ENCODE results near the gene DNMBP. TPM values are rescaled to one million over a fixed set of nuclear protein-coding genes. Genes with fewer than 3 reads are reported as not detected.

Gene DNMBP
- total and polyA plus RNA-seq, 2 of the 4 experiments (the other 2 are of a cell fraction): 10.9 to 13.6 TPM

DNA sequence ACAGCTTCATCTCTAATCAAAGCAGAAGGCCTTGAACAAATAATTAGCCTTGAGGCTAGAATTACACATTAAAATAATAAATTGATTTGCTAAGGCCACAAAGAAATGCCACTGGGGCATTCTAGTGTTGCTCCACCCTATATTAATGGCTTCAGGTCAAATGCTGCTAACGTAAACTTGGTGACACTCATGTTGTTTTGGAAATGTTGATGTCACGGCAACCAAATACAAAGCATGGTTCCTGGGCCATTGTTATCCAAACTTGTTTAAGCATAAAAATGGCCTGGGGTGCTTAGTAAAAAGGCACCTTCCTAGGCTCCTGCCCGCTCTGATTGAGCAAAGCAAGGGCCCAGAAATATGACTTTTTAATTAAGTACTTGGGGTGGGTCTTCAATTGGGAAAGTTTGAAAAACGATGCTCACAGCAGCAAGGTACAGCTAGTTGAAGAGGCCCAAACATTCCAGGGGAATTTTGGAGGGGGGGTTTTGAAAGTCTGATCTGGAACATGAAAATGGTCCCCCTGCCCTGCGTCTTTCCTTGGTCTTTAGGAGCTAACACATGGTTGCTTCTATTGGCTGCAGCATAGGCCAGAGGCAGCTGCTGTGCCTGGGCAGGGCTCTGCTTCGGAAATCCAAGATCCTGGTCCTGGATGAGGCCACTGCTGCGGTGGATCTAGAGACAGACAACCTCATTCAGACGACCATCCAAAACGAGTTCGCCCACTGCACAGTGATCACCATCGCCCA, 159.6 kb downstream of the DNMBP start (continued):
- no peak for TF ChIP-seq MAFK (IDR thresholded peaks at IDR 0.05; ENCODE audit: low read depth, low read length)

DNA sequence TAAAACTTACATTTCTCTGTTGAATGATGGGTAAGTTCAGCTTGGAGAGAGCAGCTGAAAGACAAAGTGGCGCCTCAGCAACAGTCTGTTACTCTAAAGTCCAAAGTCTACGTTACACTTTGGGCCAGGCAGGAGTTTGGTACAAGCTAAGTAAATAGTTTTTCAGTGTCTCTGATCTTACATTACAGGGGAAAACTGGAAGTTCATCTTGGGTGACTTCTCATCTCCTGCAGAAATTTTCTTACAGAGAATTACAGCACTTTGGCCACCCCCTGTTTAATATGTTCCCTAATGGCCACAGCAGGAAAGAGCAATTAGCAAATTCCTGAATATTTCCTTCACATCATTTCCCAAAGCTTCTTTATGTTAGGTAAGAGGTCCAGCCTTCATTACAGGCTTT, 160.2 kb downstream of the DNMBP start:
- H3K4me2 ChIP-seq (ENCODE audit: low read depth, low read length): no peak overlapping the region
- intact Hi-C loops (cut with micrococcal nuclease): loop anchor here (5.0 to 10.0 kb wide), 2 partner anchors 158 to 215 kb away; partner anchors contain the start of gene DNMBP

More for the DNA sequence above, 160.2 kb downstream of the DNMBP start:
- Histone ChIP-seq H2BK20ac (ENCODE audit: low read depth, low read length) (no peak overlapping the region), H3K4ac (ENCODE audit: low read depth, low read length) (no peak overlapping the region), H2BK15ac (ENCODE audit: low read depth, low read length) (no peak overlapping the region), H3K27ac (ENCODE audit: insufficient read depth, low read length) (no peak overlapping the region), H2AK9ac (replicated peaks; ENCODE audit: low read depth, low read length, poor library complexity) (no peak overlapping the region), H2BK120ac (ENCODE audit: low read depth, low read length) (no peak overlapping the region), H3K4me1 (ENCODE audit: control insufficient read depth, insufficient read depth, low read length) (no peaks in the 10 kb centered on the region), H3K27me3 (ENCODE audit: control insufficient read depth, insufficient read depth, low read length) (no peaks in the 10 kb centered on the region), H3K56ac (ENCODE audit: extremely low read depth, insufficient read depth, low read length) (no peak overlapping the region), H4K20me1 (ENCODE audit: insufficient read depth, low read length) (no peaks in the 10 kb centered on the region), H2BK5ac (ENCODE audit: low read depth, low read length, poor library complexity, severe bottlenecking) (no peak overlapping the region), H3K23ac (ENCODE audit: low read depth, low read length) (no peak overlapping the region), H3K14ac (replicated peaks; ENCODE audit: low read depth, low read length) (no peak overlapping the region), H4K91ac (ENCODE audit: insufficient read depth, low read depth, low read length) (no peak overlapping the region), H3K4me3 (ENCODE audit: insufficient read depth, low read depth, low read length) (no peak overlapping the region), H4K8ac (ENCODE audit: low read depth in 2 of 2, low read length in 2 of 2) (no peak overlapping the region), H3K18ac (ENCODE audit: low read depth, low read length) (no peak overlapping the region), H2AK5ac (ENCODE audit: low read depth, low read length) (no peak overlapping the region), H3K9ac (ENCODE audit: low read depth, low read length) (no peak overlapping the region), H4K5ac (ENCODE audit: low read depth, low read length) (no peak overlapping the region), H3K9me1 (ENCODE audit: insufficient read depth, low read length) (peaks cover 4% of the 10 kb centered on the region; the same call in 1 of the 2 replicates), H3K36me3 (ENCODE audit: control insufficient read depth, insufficient read depth, low read length) (no peaks in the 10 kb centered on the region), H2AFZ (replicated peaks; ENCODE audit: low read length, poor library complexity) (no peak overlapping the region), H3K79me1 (ENCODE audit: low read depth in 1 of 2, low read length in 2 of 2) (no peaks in the 10 kb centered on the region), H3K9me3 (ENCODE audit: control insufficient read depth, insufficient read depth, low read length) (no peaks in the 10 kb centered on the region)
- in situ Hi-C loops (cut with MboI; ENCODE audit: low sequenced_read_pairs) (loop anchor here (5.0 to 10.0 kb wide), 2 partner anchors 198 to 335 kb away; partner anchors contain the start of gene ERLIN1), dilution Hi-C loops (cut with HindIII; ENCODE audit: low sequenced_read_pairs, unreplicated experiment) (no loop called here)
- POLR2A ChIA-PET (ENCODE audit: unreplicated experiment): no interaction called here
- CTCF ChIA-PET: interaction anchor here (0.6 to 1.1 kb wide), 4 partner anchors 15 to 196 kb away, joined by 3 to 7 read pairs (median 4); no protein-coding TSS in a partner anchor
- no TSS peak for BruUV-seq (replicated peaks)
- TF ChIP-seq BHLHE40 (IDR thresholded peaks at IDR 0.05; ENCODE audit: low read depth, low read length): no peak
- no peak for DNase-seq
- ATAC-seq (ENCODE audit: low read depth): no peak
- 100% methylated on average over 1 of the region's 2 CpGs; no CpG with 5 or more reads in 1 of the 2 experiments for WGBS, 2 experiments (ENCODE audit: extremely low coverage in 2 of 2, insufficient read length in 1 of 2)
